DND-41 (cell line): ENCODE results near the gene LCN12.

Experiments used
- ATAC-seq: fragments of 200-7000 bp; cut with Tn5 transposase; 3 replicates; pipeline ENCODE4 v1.9.1; 2021; ENCODE audit warnings: low read depth; ENCODE audit not compliant: insufficient read depth
- DNase-seq: peaks from one replicate; pipeline ENCODE4 v3.0.0-alpha.2; 2020
- H2AFZ ChIP-seq: 2 replicates; pipeline ENCODE4 v1.6.0; 2012; ENCODE audit warnings: low read depth, low read length
- H3K27ac ChIP-seq: 2 replicates; pipeline ENCODE4 v1.5.1; 2012; ENCODE audit warnings: low read length, inconsistent platforms
- H3K27me3 ChIP-seq: fragments of 200-600 bp; sonication (generic); 2 replicates; pipeline ENCODE4 v1.6.0; 2012; ENCODE audit warnings: low read length, mild to moderate bottlenecking, inconsistent platforms; ENCODE audit not compliant: insufficient read depth, poor library complexity
- H3K36me3 ChIP-seq: 2 replicates; pipeline ENCODE4 v1.5.1; 2012; ENCODE audit warnings: low read length, inconsistent platforms; ENCODE audit not compliant: insufficient read depth
- H3K4me1 ChIP-seq: 2 replicates; pipeline ENCODE4 v1.5.1; 2012; ENCODE audit warnings: mild to moderate bottlenecking, low read length; ENCODE audit not compliant: insufficient read depth
- H3K4me2 ChIP-seq: 2 replicates; pipeline ENCODE4 v1.6.0; 2012; ENCODE audit warnings: mild to moderate bottlenecking, moderate library complexity, low read length, inconsistent platforms; ENCODE audit not compliant: insufficient read depth
- H3K4me3 ChIP-seq, 2 experiments: fragments of 200-600 bp in 1 of 2; shearing (Covaris generic) in 1 of 2; 2 replicates each; pipeline ENCODE4 v1.5.1; 2012 to 2016; ENCODE audit warnings: inconsistent platforms in 2 of 2, low read length in 2 of 2, mild to moderate bottlenecking in 2 of 2, low read depth in 1 of 2, moderate library complexity in 1 of 2
- H3K79me2 ChIP-seq: 2 replicates; pipeline ENCODE4 v1.6.0; 2012; ENCODE audit warnings: low read length, inconsistent platforms; ENCODE audit not compliant: insufficient read depth
- H3K9ac ChIP-seq: 2 replicates; pipeline ENCODE4 v1.6.0; 2012; ENCODE audit warnings: low read depth, mild to moderate bottlenecking, inconsistent platforms, low read length, moderate library complexity
- H3K9me3 ChIP-seq: 2 replicates; pipeline ENCODE4 v1.5.1; 2012; ENCODE audit warnings: low read length, moderate library complexity, mild to moderate bottlenecking, inconsistent platforms; ENCODE audit not compliant: insufficient read depth, severe bottlenecking
- H4K20me1 ChIP-seq: 2 replicates; pipeline ENCODE4 v1.6.0; 2012; ENCODE audit warnings: low read length; ENCODE audit not compliant: insufficient read depth
- EZH2 ChIP-seq: IDR thresholded peaks from 3 replicates; pipeline ENCODE4 v1.6.1; 2012; ENCODE audit warnings: borderline replicate concordance, low read depth, mild to moderate bottlenecking, moderate library complexity, low read length, inconsistent platforms; ENCODE audit not compliant: severe bottlenecking
- TF ChIP-seq, protein P1 (sequence below): IDR thresholded peaks from 2 replicates; pipeline ENCODE4 v1.5.1; 2012; ENCODE audit warnings: borderline replicate concordance, low read length, moderate library complexity, mild to moderate bottlenecking; ENCODE audit not compliant: poor library complexity, severe bottlenecking; ENCODE audit errors: extremely low read depth

Gene LCN12

GRCh38 chr9:136997371-136997770, 45.3 kb downstream of the LCN12 start:
- Histone ChIP-seq H3K9me3 (no peaks in the 10 kb centered on the region), H2AFZ (no peak overlapping the region), H3K9ac (no peak overlapping the region; the same call in 1 of the 2 replicates), H3K4me2 (no peak overlapping the region), H3K4me1 (peaks cover 16% of the 10 kb centered on the region), H3K27ac (no peak overlapping the region), H4K20me1 (peaks cover 26% of the 10 kb centered on the region), H3K4me3 (no peak overlapping the region), H3K36me3 (peaks cover 12% of the 10 kb centered on the region), H3K27me3 (no peaks in the 10 kb centered on the region), H3K79me2 (peaks cover 16% of the 10 kb centered on the region)
- no peak for TF ChIP-seq EZH2
- TF ChIP-seq, protein P1, sequence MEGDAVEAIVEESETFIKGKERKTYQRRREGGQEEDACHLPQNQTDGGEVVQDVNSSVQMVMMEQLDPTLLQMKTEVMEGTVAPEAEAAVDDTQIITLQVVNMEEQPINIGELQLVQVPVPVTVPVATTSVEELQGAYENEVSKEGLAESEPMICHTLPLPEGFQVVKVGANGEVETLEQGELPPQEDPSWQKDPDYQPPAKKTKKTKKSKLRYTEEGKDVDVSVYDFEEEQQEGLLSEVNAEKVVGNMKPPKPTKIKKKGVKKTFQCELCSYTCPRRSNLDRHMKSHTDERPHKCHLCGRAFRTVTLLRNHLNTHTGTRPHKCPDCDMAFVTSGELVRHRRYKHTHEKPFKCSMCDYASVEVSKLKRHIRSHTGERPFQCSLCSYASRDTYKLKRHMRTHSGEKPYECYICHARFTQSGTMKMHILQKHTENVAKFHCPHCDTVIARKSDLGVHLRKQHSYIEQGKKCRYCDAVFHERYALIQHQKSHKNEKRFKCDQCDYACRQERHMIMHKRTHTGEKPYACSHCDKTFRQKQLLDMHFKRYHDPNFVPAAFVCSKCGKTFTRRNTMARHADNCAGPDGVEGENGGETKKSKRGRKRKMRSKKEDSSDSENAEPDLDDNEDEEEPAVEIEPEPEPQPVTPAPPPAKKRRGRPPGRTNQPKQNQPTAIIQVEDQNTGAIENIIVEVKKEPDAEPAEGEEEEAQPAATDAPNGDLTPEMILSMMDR, result no peak
- ATAC-seq, result no peak
- DNase-seq, result no peak

- no peak overlapping the region for H3K4me3 ChIP-seq
These were observed 45.8 kb downstream of the LCN12 start for GRCh38 chr9:136997830-136998234.

GRCh38 chr9:137000177-137000930, 48.3 kb downstream of the LCN12 start:
- H3K27ac ChIP-seq, result no peak overlapping the region
- H3K4me1 ChIP-seq, result peaks cover 5% of the 10 kb centered on the region; the same call in 1 of the 2 replicates
- H3K9ac ChIP-seq, result no peak overlapping the region
- TF ChIP-seq EZH2, result no peak
- TF ChIP-seq, protein P1, result no peak
- H3K9me3 ChIP-seq, result no peaks in the 10 kb centered on the region
- no peaks in the 10 kb centered on the region for H3K27me3 ChIP-seq
- DNase-seq, result no peak
- H2AFZ ChIP-seq, result no peak overlapping the region
- ATAC-seq, result no peak
- H4K20me1 ChIP-seq, result peaks cover 6% of the 10 kb centered on the region
- no peaks in the 10 kb centered on the region for H3K36me3 ChIP-seq
- no peaks in the 10 kb centered on the region for H3K79me2 ChIP-seq
- H3K4me2 ChIP-seq, result no peak overlapping the region
- no peak overlapping the region for H3K4me3 ChIP-seq

More at GRCh38 chr9:136997830-136998234, 45.8 kb downstream of the LCN12 start:
- Histone ChIP-seq H2AFZ (no peak overlapping the region), H3K27ac (no peak overlapping the region), H3K9me3 (no peaks in the 10 kb centered on the region), H3K9ac (no peak overlapping the region; the same call in 1 of the 2 replicates), H3K36me3 (peaks cover 12% of the 10 kb centered on the region), H3K4me1 (peaks cover 15% of the 10 kb centered on the region), H3K4me2 (no peak overlapping the region), H4K20me1 (peaks cover 24% of the 10 kb centered on the region), H3K27me3 (no peaks in the 10 kb centered on the region), H3K79me2 (peaks cover 11% of the 10 kb centered on the region)
- no peak for DNase-seq
- no peak for ATAC-seq
- TF ChIP-seq, protein P1, result no peak
- TF ChIP-seq EZH2, result no peak
